ENCODE measurements around the gene KIF18B. TPM values are rescaled to one million over a fixed set of nuclear protein-coding genes. Genes with fewer than 3 reads are reported as not detected.

KIF18B gene
- polyA plus RNA-seq, 4 donors: 9.9 to 18.8 (median 12.4) TPM

GRCh38 chr17:44907729-44908470 is 39.7 kb downstream of the KIF18B start:
- no peak for DNase-seq (ENCODE audit: low read depth in 4 of 4, low spot score in 3 of 4)

DNA sequence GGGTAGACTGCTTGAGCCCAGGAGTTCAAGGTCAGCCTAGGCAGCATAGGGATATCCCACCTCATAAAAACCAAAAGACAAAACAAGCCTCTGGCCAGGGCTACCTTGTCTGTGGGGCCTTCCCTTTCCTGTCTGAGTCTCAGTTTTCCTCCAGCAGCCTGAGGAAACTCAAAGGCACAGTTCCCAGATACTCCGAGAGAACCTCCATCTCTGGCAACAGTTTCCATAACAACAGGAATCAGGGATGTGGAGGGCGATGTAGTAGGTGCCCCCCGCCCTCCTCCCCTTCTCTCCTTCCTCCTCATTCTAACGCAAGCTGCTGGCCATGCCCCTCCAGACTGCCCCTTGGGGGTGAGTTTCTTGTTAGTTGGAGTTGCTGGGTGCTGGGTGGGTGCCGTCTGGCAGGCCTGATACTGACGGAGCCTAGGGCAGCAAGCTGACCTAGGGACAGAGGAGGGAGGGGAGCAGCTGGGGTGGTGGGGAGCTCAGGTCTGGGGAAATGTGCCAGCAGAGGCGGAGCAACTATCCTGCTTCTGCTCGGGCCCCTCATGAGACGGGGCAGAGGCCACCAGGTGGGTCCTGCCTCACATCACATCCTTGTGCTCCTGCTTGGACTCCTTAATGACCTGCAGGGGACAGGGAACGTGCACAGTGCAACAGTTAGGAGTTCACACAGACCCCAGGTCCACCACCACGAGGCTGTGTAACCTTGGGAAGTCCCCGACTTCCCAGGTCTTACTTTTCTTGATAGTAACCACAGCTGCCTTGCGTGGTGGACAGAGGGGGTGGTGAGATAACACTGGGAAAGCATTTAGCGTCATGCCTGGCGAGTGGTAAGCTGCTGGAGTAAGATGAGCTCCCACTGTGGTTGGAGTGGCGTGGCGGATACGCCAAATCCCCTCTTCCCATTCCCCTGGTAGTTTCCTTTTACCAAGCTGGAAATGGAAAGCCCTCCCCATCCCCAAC is 40.5 kb downstream of the KIF18B start:
- no peak for DNase-seq (ENCODE audit: low read depth in 4 of 4, low spot score in 3 of 4)

- no peak for DNase-seq (ENCODE audit: low read depth in 4 of 4, low spot score in 3 of 4)
These were observed 41.4 kb downstream of the KIF18B start for GRCh38 chr17:44906010-44906646.

DNA sequence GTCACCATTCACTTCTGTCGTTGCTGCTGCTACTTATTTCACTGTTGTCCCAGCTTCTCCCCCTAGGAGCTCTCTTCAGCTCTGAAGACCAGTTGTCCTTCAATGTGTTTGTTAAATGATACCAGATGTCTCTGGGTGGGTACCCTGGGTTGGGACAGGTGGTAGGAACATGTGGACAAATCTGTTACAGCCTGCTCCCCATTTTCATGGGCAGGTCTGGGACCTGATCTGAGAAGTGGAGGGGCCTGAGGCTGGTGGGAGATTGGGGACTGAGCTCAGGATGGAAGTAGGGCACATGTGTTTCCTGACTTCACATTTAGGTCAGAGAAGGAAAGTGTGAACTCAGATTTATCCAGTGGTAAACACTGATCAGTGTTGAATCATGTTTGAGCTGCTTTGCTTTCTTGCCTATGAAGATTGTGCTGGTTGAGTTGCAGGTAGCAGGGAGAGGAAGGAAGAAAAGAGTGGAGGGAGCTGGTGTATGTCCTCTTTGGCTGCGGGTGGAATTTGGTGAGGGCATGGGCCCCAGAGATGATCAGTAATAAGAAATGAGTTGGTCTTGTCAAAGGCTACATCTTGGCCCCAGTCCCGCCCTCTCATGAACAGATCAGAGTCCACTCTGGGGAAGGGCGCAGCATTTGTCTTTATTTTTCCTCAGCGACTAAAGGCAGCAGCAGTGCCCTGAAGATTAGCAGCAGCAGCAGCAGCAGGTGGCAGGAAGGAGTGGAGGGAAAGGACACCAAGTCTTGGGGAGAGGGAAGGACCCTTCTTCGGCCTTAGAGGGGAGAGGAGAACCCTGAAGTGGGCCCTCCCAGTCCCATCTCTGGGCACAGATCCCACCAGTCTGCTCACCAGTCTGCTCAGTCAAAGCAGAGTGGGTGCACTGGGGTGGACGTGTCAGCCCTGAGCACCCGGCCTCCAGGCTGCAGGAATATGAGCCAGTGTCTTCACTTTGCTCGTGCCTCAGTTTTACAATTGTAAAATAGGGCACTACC is 42.3 kb downstream of the KIF18B start:
- DNase-seq (ENCODE audit: low read depth in 4 of 4, low spot score in 3 of 4): no peak

DNA sequence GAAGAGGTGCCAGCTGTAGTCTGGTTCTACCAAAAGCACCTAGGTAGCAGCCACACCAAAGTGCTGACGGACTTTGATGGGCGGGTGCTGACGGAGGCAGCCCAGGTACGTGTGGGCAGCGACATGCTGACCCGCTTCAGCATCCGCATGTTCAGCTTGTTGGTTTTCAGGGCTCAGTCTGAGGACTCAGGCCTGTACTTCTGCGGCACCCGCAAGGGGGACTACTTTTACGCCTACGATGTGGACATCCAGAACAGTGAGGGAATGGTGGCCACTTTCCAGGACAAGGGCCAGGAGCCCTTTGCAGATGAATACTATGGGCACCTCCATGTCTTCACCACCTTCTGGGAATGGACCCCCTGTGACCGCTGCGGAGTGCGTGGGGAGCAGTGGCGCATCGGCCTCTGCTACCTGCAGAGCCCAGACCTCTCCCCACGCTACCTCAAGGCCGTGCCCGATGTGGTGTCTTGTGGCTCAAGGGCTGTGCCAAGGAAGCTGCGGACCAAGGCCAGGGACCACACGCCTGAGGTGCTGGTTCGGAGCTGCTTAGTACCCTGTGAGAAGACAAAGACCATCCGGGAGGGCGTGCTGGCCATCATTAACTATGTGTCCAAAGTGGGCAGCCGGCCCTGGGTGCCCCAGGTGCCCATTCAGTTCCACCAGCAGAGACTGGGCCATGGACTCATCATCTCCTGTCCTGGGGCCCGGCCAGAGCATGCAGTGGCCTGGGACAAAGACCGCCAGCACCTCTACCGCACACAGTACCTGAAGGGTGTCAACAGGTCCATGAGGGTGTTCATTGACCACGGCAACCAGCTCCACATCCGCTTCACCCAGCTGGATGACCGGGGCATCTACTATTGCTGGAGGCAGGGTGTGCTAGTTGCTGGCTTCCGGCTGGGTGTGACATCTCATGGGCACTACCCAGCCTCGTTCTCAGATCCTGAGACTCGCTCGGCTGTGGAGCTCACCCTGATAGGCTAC is 43.3 kb downstream of the KIF18B start:
- no peak for DNase-seq (ENCODE audit: low read depth in 4 of 4, low spot score in 3 of 4)

- DNase-seq (ENCODE audit: low read depth in 4 of 4, low spot score in 3 of 4): no peak
These were observed 44.4 kb downstream of the KIF18B start for GRCh38 chr17:44903012-44903685.

- DNase-seq (ENCODE audit: low read depth in 4 of 4, low spot score in 3 of 4): no peak
These were observed 45.3 kb downstream of the KIF18B start for GRCh38 chr17:44902135-44902760.

DNA sequence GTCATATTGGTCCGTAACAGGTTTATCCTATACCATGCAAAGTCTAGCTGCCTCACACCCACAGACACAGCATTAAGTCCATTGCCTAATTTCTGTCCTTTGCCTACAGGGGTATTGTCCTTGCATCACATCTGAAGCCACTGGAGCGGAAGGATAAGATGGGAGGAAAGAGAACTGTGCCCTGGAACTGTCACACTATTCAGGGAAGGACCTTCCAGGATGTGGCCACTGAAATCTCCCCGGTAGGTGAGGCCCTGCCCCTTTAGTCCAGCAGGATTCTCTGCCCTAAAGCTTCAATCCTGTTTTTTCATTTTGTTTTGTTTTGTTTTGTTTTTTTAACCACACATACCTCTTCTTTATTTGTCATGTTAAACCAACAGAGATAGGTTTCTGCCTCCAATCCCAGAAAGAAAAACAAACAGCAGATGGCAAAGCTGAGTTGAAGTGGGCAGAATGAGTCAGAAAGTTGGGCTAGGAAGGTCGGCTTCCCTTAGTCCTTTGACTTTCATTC is 46.1 kb downstream of the KIF18B start:
- no peak for DNase-seq (ENCODE audit: low read depth in 4 of 4, low spot score in 3 of 4)

DNA sequence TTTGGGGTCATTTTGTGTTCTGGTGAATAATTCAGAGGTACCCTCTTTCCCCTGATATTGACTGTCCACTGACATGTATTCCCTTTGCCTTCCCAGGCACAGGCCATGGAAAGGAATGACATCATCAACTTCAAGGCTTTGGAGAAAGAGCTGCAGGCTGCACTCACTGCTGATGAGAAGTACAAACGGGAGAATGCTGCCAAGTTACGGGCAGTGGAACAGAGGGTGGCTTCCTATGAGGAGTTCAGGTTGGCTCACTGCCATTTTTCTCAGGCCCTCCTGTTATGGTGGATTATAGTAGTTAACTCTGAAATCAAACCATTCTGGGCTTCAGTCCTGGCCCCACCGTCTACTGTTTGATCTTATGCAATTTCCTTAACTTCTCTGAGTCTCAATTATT is 46.7 kb downstream of the KIF18B start:
- no peak for DNase-seq (ENCODE audit: low read depth in 4 of 4, low spot score in 3 of 4)

- DNase-seq (ENCODE audit: low read depth in 4 of 4, low spot score in 3 of 4): peak; percentile 79 to 89 (median 85)
These were observed 48.3 kb downstream of the KIF18B start, which contains the start of gene EFTUD2 for GRCh38 chr17:44899074-44899782. EFTUD2 (minus strand) TSS chr17:44899445; CDS start chr17:44894521, 4,924 bp downstream.

- DNase-seq (ENCODE audit: low read depth in 4 of 4, low spot score in 3 of 4): no peak
These were observed 48.9 kb downstream of the KIF18B start for GRCh38 chr17:44898768-44899073.

- no peak for DNase-seq (ENCODE audit: low read depth in 4 of 4, low spot score in 3 of 4)
These were observed 52.9 kb downstream of the KIF18B start for GRCh38 chr17:44894642-44895041.

- DNase-seq (ENCODE audit: low read depth in 4 of 4, low spot score in 3 of 4): no peak
These were observed 55.3 kb downstream of the KIF18B start for GRCh38 chr17:44892250-44892649.

- DNase-seq (ENCODE audit: low read depth in 4 of 4, low spot score in 3 of 4): no peak
These were observed 58.6 kb downstream of the KIF18B start for GRCh38 chr17:44889003-44889402.

GRCh38 chr17:44887971-44888954 is 59.3 kb downstream of the KIF18B start:
- DNase-seq (ENCODE audit: low read depth in 4 of 4, low spot score in 3 of 4): no peak

DNA sequence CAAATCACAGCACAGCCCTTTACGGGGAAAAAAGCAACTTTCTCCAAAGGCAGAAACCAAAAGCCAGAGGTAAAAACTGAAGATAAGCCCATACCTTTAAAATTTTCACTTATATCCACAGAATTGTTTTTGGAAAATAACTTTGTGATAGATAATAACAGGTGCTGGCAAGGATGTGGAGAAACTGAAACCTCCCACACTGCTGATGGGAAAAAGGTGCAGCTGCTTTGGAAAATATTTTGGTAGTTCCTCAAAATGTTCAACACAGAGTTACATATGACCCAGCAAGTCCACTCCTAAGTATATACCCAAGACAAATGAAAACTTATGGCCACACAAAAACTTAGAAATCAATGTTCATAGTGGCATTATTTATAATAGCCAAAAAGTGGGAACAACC is 60.6 kb downstream of the KIF18B start:
- no peak for DNase-seq (ENCODE audit: low read depth in 4 of 4, low spot score in 3 of 4)
